ENCODE measurements around the gene DPCD.

- TF ChIP-seq, protein P1, sequence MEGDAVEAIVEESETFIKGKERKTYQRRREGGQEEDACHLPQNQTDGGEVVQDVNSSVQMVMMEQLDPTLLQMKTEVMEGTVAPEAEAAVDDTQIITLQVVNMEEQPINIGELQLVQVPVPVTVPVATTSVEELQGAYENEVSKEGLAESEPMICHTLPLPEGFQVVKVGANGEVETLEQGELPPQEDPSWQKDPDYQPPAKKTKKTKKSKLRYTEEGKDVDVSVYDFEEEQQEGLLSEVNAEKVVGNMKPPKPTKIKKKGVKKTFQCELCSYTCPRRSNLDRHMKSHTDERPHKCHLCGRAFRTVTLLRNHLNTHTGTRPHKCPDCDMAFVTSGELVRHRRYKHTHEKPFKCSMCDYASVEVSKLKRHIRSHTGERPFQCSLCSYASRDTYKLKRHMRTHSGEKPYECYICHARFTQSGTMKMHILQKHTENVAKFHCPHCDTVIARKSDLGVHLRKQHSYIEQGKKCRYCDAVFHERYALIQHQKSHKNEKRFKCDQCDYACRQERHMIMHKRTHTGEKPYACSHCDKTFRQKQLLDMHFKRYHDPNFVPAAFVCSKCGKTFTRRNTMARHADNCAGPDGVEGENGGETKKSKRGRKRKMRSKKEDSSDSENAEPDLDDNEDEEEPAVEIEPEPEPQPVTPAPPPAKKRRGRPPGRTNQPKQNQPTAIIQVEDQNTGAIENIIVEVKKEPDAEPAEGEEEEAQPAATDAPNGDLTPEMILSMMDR (conservative IDR thresholded peaks at IDR 0.05 in 1 of 2, IDR thresholded peaks at IDR 0.05 in 1 of 2; ENCODE audit: extremely low read depth in 1 of 2, insufficient read depth in 1 of 2, low read depth in 1 of 2, low read length in 2 of 2), result no peak
- TF ChIP-seq EZH2 (IDR thresholded peaks at IDR 0.05; ENCODE audit: borderline replicate concordance, low read length), result no peak
Observed at GRCh38 chr10:101650863-101651262, 62.7 kb downstream of the DPCD start.

Measured in mammary epithelial cell (primary cell).